Measurements from ENCODE around the gene TENT4B. TPM values are rescaled to one million over a fixed set of nuclear protein-coding genes. Genes with fewer than 3 reads are reported as not detected.

The TENT4B gene
- total and polyA plus RNA-seq, 7 donors: 3.6 to 23.5 (median 14.9) TPM

DNA sequence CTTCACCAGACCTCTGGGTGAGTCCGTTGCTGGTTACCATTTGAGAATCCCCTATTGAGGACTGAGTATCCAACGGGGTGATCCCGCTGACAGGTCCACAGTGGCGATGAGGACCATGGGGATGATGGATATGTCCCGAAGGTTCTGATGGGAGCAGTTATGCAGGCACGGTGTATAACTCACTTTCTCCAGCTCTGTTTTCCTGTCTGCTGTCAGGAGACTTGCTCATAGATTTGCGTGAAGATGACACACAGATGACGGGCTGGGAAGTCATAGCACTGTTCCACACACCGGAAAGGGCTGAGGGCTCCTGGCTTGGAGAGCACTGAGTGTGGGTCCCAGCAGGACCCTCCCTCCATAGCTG is 91.0 kb downstream of the TENT4B start:
- no peaks in the 10 kb centered on the region for H3K27me3 ChIP-seq
- no peaks in the 10 kb centered on the region for H3K9me3 ChIP-seq
- DNase-seq: no peak
- WGBS, 2 donors: 92 to 96% methylated on average over 9 of the region's 9 CpGs
- no peaks in the 10 kb centered on the region for H3K36me3 ChIP-seq
- H3K4me1 ChIP-seq: peaks cover 0 to 19% (median 17%) of the 10 kb centered on the region in 4 donors
- no peak for TF ChIP-seq CTCF (IDR thresholded peaks at IDR 0.05)
- TF ChIP-seq EP300 (IDR thresholded peaks at IDR 0.05): no peak
- no peak for TF ChIP-seq POLR2A (IDR thresholded peaks at IDR 0.05)
- no peak for TF ChIP-seq POLR2AphosphoS5 (IDR thresholded peaks at IDR 0.05)
- intact Hi-C loops (cut with DNase I): loop anchor here (10.0 kb wide), 2 partner anchors 71 to 421 kb away; no protein-coding TSS in a partner anchor
- no peak overlapping the region for H3K27ac ChIP-seq
- H3K4me3 ChIP-seq: no peak overlapping the region

- H3K36me3 ChIP-seq: no peaks in the 10 kb centered on the region
- intact Hi-C loops (cut with DNase I): loop anchor here (5.0 to 10.0 kb wide), 3 partner anchors 70 to 420 kb away; partner anchors contain the start of gene BRD7
- H3K9me3 ChIP-seq: no peaks in the 10 kb centered on the region
- no peaks in the 10 kb centered on the region for H3K27me3 ChIP-seq
- 42 to 63% methylated on average over 33 of the region's 33 CpGs for WGBS, 2 donors
- no peak overlapping the region for H3K27ac ChIP-seq
- H3K4me3 ChIP-seq: peak overlapping the region in 3 of 4 donors; percentile 60 to 70 (median 66)
- no peak for TF ChIP-seq POLR2AphosphoS5 (IDR thresholded peaks at IDR 0.05)
- no peak for TF ChIP-seq EP300 (IDR thresholded peaks at IDR 0.05)
- no peak for TF ChIP-seq CTCF (IDR thresholded peaks at IDR 0.05)
- TF ChIP-seq POLR2A (IDR thresholded peaks at IDR 0.05): no peak
- peaks cover 0 to 19% (median 17%) of the 10 kb centered on the region in 4 donors for H3K4me1 ChIP-seq
- DNase-seq: no peak
Measured at GRCh38 chr16:50244504-50245416, 91.7 kb downstream of the TENT4B start.

DNA sequence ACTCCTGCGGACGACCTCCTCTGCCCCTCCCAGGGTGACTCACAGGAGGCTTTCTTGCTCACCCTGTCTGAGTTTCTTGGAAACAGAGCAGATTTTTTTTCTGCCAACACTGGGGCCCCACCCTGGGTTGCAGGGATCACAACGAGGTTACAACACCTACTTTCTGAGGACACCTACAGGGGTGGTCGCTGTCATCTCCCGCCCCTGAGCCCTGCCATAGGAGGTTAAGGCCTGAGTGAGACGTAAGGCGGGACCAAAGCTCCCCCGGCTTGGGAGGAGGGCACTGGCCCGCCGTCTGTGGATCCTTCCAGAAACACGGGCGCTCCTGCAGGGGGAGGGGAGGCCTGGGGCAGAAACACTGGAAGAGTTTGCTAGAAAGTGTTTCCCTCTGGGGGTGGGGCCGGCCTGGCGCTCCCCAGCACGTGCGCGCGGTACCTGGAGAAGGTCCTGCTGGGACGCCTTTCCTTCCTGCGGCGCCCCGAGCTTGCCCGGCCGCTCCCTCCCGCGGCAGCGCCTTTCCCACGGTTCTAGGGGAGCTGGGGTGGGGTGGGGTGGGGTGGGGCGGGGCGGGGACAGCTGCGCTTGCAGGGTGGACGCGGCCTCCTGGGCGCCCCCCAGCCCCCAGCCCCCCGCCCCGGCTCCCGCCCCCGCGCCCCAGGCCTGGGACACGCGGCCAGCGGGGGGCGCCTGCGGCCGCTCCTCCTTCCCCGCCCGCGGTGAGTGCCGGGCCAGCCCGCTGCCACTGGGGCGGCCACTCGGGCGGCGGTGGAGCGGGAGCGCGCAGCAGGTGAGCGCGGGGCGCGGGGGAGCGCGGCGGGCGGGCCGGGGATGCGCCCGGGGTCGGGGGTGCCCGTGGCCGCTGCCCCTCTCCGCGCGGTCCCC is 92.6 kb downstream of the TENT4B start:
- H3K27me3 ChIP-seq: no peaks in the 10 kb centered on the region
- 0 to 2% methylated on average over 74 of the region's 74 CpGs for WGBS, 2 donors
- peaks cover 0 to 19% (median 17%) of the 10 kb centered on the region in 4 donors for H3K4me1 ChIP-seq
- H3K9me3 ChIP-seq: no peaks in the 10 kb centered on the region
- TF ChIP-seq EP300 (IDR thresholded peaks at IDR 0.05) (no peak), POLR2AphosphoS5 (IDR thresholded peaks at IDR 0.05) (no peak), POLR2A (IDR thresholded peaks at IDR 0.05) (no peak), CTCF (IDR thresholded peaks at IDR 0.05) (peak in 1 of 4 experiments; percentile 36)
- peak overlapping the region; percentile 50 to 70 (median 63) for H3K4me3 ChIP-seq
- no peaks in the 10 kb centered on the region for H3K36me3 ChIP-seq
- intact Hi-C loops (cut with DNase I): loop anchor here (5.0 to 10.0 kb wide), 3 partner anchors 69 to 419 kb away; partner anchors contain the start of gene BRD7
- H3K27ac ChIP-seq: peak overlapping the region in 3 of 4 donors; percentile 31 to 41 (median 37)
- DNase-seq: no peak

DNA sequence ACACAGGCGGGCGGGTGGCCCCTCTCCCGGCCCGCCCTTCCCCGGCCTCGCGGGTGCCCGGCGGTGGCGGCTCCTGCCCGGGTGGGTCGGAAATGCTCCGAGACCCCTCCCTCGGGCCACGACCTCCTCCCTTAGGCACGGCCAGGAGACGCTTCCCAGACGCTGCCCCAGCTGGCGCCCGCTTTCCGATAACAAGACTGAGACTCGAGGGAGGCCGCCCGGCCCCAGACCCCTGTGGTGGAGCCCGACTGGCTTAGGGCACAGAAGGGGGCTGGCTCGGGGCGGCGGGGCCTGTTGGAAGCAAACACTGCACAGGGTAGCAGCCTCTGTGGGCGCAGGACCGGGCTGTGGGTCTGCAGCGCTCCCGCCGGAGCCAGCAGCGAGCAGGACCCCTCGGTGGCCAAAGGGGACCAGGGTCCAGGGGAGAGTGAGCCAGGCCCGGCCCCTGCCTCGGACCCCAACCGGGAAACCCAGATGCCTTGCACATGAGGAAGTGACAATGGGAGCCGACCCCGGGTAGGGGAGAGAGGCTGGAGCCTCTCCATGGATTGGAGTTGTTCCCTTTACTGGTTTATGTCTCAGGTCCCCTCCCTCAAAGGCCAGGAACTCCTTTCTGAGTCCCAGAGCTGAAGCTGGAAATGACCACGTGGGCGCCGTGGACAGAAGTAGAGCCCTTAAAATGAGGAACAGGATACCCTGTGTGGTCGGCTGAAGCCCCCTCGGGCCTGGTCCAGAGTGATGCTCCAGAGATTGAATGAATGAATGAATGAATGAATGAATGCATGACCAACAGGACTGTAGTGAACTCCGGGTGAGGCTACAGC is 93.4 kb downstream of the TENT4B start:
- Histone ChIP-seq H3K9me3 (no peaks in the 10 kb centered on the region), H3K4me3 (peak overlapping the region; percentile 50 to 70 (median 63)), H3K4me1 (peaks cover 0 to 19% (median 17%) of the 10 kb centered on the region in 4 donors), H3K27me3 (no peaks in the 10 kb centered on the region), H3K27ac (peak overlapping the region in 3 of 4 donors; percentile 29 to 48 (median 37)), H3K36me3 (no peaks in the 10 kb centered on the region)
- intact Hi-C loops (cut with DNase I): loop anchor here (5.0 to 10.0 kb wide), 3 partner anchors 68 to 418 kb away; partner anchors contain the start of gene BRD7
- 15 to 30% methylated on average over 46 of the region's 46 CpGs for WGBS, 2 donors
- TF ChIP-seq POLR2A (IDR thresholded peaks at IDR 0.05) (no peak), EP300 (IDR thresholded peaks at IDR 0.05) (no peak), CTCF (IDR thresholded peaks at IDR 0.05) (no peak), POLR2AphosphoS5 (IDR thresholded peaks at IDR 0.05) (no peak)
- DNase-seq: peak; percentile 67

Measured in sigmoid colon (tissue), 7 donors.